ENCODE results near the gene SPECC1. TPM values are rescaled to one million over a fixed set of nuclear protein-coding genes. Genes with fewer than 3 reads are reported as not detected.

SPECC1 gene
- total RNA-seq, 1 donor from 2014 or later: 7.5 TPM

DNA sequence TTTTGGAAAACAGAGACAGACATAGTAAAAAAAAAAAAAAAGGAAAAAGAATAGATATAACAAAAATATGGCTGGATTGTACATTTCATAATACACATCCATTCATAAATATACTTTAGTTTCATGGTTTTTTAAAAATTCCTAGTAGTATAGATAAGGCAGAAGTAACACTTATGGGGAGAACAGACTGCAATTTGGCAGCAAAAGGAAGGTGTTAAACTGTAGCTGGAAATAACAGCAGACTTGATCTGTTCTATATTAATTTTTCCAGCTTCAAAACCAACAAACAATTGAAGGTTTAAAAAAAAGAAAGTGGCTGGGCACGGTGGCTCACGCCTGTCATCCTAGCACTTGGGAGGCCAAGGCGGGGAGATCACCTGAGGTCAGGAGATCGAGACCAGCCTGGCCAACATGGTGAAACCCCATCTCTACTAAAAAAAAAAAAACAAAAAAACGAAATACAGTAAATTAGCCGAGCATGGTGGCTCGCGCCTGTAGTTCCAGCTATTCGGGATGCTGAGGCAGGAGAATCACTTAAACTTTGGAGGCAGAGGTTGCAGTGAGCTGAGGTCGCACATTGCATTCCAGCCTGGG is 191.8 kb downstream of the SPECC1 start:
- DNase-seq (no peak), ATAC-seq (ENCODE audit: low read depth) (no peak)
- H3K36me3 Mint-ChIP-seq (ENCODE audit: low read depth): peaks cover 4% of the 10 kb centered on the region
- TF ChIP-seq, protein P1, sequence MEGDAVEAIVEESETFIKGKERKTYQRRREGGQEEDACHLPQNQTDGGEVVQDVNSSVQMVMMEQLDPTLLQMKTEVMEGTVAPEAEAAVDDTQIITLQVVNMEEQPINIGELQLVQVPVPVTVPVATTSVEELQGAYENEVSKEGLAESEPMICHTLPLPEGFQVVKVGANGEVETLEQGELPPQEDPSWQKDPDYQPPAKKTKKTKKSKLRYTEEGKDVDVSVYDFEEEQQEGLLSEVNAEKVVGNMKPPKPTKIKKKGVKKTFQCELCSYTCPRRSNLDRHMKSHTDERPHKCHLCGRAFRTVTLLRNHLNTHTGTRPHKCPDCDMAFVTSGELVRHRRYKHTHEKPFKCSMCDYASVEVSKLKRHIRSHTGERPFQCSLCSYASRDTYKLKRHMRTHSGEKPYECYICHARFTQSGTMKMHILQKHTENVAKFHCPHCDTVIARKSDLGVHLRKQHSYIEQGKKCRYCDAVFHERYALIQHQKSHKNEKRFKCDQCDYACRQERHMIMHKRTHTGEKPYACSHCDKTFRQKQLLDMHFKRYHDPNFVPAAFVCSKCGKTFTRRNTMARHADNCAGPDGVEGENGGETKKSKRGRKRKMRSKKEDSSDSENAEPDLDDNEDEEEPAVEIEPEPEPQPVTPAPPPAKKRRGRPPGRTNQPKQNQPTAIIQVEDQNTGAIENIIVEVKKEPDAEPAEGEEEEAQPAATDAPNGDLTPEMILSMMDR (IDR thresholded peaks at IDR 0.05): no peak
- intact Hi-C loops (cut with micrococcal nuclease): no loop called here
- H3K27ac Mint-ChIP-seq: no peak overlapping the region
- H3K27me3 Mint-ChIP-seq: no peaks in the 10 kb centered on the region
- CTCF ChIA-PET: no interaction called here
- POLR2A ChIA-PET: no interaction called here
- H3K4me1 Mint-ChIP-seq: no peaks in the 10 kb centered on the region
- peaks cover 3% of the 10 kb centered on the region for H3K9me3 Mint-ChIP-seq
- H3K4me3 Mint-ChIP-seq: no peak overlapping the region

DNA sequence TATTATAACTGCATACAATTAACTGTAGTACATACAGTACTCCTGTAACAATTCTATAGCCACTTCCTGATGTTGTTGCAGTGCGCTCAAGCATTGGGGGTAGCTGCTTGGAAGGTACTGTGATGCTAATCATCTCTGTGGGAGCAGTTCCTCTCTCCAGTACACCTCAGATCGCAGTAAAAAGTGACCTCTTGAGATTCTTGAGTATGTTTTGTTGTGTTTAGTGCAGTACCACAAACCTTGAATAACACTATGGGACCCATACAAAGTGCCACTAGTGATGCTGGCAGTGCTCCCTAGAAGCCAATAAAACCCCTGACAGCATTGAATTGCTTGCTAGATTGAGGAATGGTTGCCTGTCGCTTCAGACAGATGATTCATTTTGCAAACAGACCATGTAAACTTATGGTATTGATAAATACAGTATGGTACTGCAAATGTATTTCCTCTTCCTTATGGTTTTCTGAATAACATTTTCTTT is 193.0 kb downstream of the SPECC1 start:
- no peak overlapping the region for H3K27ac Mint-ChIP-seq
- CTCF ChIA-PET: no interaction called here
- H3K9me3 Mint-ChIP-seq: peaks cover 3% of the 10 kb centered on the region
- TF ChIP-seq, protein P1 (IDR thresholded peaks at IDR 0.05): no peak
- no peaks in the 10 kb centered on the region for H3K27me3 Mint-ChIP-seq
- H3K4me3 Mint-ChIP-seq: no peak overlapping the region
- no peak for DNase-seq
- intact Hi-C loops (cut with micrococcal nuclease): no loop called here
- POLR2A ChIA-PET: interaction anchor here (0.6 kb wide), 1 partner anchor 11 kb away, joined by 4 read pairs; no protein-coding TSS in a partner anchor
- peaks cover 4% of the 10 kb centered on the region for H3K36me3 Mint-ChIP-seq (ENCODE audit: low read depth)
- ATAC-seq (ENCODE audit: low read depth): no peak
- H3K4me1 Mint-ChIP-seq: no peaks in the 10 kb centered on the region

DNA sequence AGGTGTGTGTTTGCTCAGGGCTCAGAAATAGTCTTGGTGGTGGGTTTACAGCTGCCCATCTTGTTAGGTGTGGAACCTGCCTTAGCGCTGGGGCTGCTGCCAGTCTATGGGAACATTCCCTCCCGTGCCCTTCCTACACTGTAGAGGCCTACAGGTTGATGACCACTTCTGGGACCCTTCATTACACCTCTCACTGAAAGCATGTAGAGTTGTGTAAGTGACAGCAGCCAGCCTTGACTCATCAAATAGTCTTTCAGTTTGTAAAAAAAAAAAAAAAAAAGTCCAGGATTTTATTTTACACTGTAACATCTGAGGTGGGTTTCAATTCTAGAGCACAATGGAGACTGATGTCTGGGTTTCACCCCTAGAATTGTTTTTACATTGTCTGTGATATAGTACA is 193.9 kb downstream of the SPECC1 start:
- Mint-ChIP-seq H3K4me1 (no peaks in the 10 kb centered on the region), H3K27ac (no peak overlapping the region), H3K27me3 (no peaks in the 10 kb centered on the region), H3K36me3 (ENCODE audit: low read depth) (peaks cover 1% of the 10 kb centered on the region), H3K4me3 (no peak overlapping the region), H3K9me3 (peaks cover 3% of the 10 kb centered on the region)
- CTCF ChIA-PET: no interaction called here
- POLR2A ChIA-PET: no interaction called here
- ATAC-seq (ENCODE audit: low read depth) (no peak), DNase-seq (no peak)
- intact Hi-C loops (cut with micrococcal nuclease): no loop called here
- TF ChIP-seq, protein P1 (IDR thresholded peaks at IDR 0.05): no peak

DNA sequence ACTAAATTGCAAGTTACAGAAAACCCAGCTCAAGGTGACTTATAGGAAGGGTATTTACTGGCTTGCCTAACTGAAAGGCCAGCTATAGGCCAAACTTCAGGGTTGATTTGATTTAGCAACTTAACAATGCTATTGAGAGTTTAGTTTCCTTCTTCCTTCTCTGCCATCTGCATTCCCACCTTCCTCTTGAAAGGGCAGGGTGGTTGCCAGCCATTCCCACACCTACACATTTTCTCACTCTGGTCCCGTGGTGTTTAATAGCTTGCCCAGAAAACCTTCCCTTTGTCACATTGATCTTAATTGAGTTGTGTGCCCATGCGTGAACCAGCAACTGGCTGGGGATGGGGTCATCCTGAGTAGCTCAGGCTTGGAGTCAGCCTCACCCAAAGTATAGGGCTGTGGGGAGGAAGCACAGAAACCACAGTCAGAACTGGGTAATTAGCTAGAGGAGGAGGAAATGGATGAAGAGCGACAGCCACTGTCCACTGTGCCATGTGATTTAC is 194.7 kb downstream of the SPECC1 start:
- ChIA-PET CTCF (no interaction called here), POLR2A (no interaction called here)
- H3K36me3 Mint-ChIP-seq (ENCODE audit: low read depth): no peaks in the 10 kb centered on the region
- intact Hi-C loops (cut with micrococcal nuclease): no loop called here
- no peaks in the 10 kb centered on the region for H3K4me1 Mint-ChIP-seq
- ATAC-seq (ENCODE audit: low read depth): no peak
- H3K27me3 Mint-ChIP-seq: no peaks in the 10 kb centered on the region
- no peak overlapping the region for H3K4me3 Mint-ChIP-seq
- TF ChIP-seq, protein P1 (IDR thresholded peaks at IDR 0.05): no peak
- no peak overlapping the region for H3K27ac Mint-ChIP-seq
- DNase-seq: no peak
- H3K9me3 Mint-ChIP-seq: peaks cover under 1% of the 10 kb centered on the region

DNA sequence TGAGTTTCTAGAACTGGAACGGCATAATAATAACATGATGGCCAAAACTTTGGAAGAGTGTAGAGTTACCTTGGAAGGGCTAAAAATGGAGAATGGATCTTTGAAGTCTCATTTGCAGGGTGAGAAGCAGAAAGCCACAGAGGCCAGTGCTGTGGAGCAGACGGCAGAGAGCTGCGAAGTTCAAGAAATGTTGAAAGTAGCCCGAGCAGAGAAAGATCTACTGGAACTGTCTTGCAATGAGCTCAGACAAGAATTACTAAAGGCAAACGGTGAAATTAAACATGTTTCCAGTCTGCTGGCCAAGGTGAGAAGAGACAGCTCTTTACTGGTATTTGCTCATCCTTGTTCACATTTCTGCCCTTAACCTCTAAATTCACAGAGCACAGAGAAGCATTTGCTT is 196.4 kb downstream of the SPECC1 start:
- H3K4me1 Mint-ChIP-seq: no peaks in the 10 kb centered on the region
- H3K4me3 Mint-ChIP-seq: no peak overlapping the region
- ChIA-PET POLR2A (no interaction called here), CTCF (no interaction called here)
- ATAC-seq (ENCODE audit: low read depth) (no peak), DNase-seq (no peak)
- intact Hi-C loops (cut with micrococcal nuclease): no loop called here
- no peaks in the 10 kb centered on the region for H3K36me3 Mint-ChIP-seq (ENCODE audit: low read depth)
- TF ChIP-seq, protein P1 (IDR thresholded peaks at IDR 0.05): no peak
- no peaks in the 10 kb centered on the region for H3K27me3 Mint-ChIP-seq
- no peaks in the 10 kb centered on the region for H3K9me3 Mint-ChIP-seq
- H3K27ac Mint-ChIP-seq: no peak overlapping the region

Measured in activated B cell treated with CpG ODN at 0.5 μM for 24 hours (primary cell).